HUDEP-2 (cell line): ENCODE measurements around the gene ADH1C.

Experiments
- DNase-seq, 76 experiments: peaks; one replicate each; lab custom pipeline; 2025; ENCODE audit not compliant: unreplicated experiment in 76 of 76; lab: John Stamatoyannopoulos, UW

The ADH1C gene

DNA sequence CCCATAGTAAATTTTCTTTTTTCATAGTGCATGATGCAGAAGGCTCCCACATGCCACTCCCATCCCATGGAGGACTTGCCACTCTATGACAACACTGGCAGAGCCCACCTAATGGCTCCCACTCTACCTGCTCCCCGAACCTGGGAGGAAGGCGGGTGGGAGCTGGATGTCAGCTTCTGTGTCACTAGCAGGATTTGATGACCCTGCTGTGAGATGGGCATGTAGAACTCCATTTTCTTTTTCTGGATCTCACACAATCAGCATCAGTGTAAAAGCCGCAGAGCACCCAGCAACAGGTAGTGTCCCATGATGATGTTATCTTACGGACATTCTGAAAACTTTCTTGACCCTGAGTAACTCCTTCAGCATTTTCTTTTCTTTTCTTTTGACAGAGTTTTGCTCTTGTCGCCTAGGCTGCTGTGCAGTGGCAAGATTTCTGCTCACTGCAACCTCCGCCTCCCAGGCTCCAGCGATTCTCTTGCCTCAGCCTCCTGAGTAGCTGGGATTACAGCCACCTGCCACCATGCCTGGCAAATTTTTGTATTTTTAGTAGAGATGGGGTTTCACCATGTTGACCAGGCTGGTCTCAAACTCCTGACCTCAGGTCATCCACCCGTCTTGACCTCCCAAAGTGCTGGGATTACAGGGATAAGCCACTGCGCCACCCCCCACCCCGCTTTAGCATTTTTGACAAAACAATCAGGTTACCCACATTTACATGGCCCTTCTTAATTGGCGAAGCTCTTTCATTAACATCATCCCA, 46.7 kb downstream of the ADH1C start:
- no peak for DNase-seq

DNA sequence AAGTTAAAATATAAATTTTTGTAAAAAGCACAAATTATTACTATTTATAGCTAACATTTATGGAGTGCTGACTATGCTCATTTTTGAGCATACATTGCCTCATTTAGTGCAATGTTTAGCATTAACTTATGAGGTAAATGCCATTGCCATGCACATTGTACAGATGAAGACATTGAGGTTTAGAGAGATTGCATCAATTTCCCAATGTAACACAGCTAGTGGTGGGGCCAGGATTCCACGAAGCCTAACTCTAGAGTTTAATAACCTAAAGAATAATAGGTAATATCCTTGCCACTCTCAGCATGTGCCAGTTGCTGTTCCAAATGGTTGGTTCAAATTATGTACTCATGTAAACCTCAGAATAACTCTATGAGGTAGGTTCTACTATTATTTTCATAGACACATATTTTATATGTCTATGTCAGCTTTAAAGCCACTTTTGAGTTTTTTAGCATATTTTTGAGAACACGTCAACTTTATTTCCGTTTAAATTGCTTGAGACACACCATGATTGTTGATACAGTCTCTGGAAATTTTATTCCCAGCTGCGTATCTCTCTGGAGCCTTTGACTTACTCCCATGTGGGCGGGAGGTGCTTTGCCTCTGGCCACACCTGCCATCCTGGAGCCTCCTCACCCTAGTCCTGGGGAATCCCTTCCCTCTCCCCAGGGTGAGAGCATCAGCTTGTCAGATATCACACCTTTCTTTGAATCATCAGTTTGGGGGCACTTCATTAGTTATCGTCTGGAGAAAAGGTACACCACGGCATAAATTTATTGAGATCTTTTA, 51.0 kb downstream of the ADH1C start:
- no peak for DNase-seq

DNA sequence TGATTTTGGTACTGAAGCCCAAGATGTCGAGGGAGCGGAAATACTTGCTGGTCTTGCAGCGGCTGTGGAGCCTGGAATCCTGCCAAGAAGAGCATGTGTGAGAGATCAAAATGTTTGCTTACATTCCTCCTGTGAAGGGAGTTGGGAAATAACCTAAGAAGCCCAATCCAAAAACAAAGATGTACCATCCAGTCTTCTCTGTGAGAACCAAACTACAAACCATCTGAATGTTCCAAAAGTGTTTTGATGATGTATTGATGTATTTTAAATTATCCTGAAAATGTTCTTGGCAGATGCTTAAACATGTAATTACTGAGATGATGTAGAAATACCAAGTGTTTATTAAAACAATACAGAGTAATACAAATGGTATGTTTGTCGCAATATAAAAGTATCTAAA, 51.6 kb downstream of the ADH1C start:
- no peak for DNase-seq

DNA sequence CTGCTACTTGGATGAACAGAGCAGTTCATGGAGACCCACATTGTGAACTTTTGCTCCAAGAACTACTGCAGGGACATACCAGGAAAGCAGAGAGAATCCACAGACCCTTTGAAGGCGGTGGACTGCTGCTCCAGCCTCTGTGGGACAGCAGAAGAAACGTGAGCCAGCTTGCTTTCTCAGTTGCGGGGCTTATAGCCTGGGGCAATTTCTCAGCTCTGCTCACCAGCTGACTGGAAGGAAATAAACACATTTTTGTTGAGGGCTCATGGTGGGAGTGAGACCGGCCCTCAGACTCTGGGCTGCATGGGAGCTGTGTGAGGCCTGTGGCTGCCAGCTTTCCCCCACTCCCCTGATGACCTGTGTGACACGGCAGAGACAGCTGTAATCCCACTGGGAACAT, 59.2 kb downstream of the ADH1C start:
- DNase-seq, result no peak

DNA sequence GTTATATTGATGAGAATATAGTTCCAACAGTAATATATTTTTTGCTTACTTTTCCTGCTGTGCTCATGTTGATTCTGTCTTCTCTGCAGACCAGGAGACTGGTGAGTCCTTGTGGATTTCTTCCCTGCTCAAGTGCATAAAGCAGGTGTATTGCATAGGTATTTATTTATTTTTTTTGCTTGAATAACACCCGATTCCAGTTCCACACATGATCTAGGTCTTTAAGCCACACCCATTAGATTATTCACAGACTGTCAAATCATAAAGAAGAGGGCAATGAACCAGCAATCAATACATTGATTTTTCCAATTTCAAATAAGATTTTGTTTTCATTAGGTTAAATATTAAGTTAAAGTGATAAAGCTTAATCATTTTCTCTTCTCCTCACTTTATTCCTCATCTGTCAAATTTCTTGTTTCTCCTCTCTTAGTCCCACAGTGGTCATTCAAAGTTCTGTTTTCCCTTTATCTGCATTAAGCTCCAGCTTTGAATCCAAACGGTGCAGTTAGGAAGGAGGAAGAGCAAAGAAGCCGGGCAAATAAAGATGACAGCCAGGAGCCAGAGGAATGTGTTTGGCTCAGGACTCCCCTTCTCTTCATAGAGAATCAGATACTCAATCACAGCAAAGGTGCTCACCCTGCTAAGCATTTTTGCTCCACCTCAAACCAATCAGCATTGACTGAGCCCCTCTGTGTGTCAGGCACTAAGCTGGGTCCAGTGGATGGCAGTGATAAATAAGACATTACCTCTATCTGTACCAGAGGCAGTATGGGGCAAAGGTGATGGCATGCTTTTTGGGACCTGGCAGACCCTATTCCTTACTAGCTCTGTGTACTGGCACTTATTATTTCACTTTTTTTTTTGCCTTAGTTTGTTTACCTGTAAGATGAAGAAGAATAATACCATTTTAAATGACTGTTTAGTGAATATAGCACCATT, 61.4 kb downstream of the ADH1C start, which contains the start of gene ADH1A:
Gene ADH1A (minus strand): TSS at position 138 of the 939 bp plus-strand sequence. CDS start 71 bp downstream, at position 67.
- DNase-seq, result no peak
